ENCODE data around the gene MGAT4A. TPM values are rescaled to one million over a fixed set of nuclear protein-coding genes. Genes with fewer than 3 reads are reported as not detected.
A peak's percentile ranks its signal among the peaks of the same experiment; 100 is the strongest.
"Not testable (repeated sequence)": the region's sequence is repeated elsewhere in the genome, so short reads cannot be mapped to it uniquely, and the experiment has no call there.

The MGAT4A gene
- total RNA-seq, 1 donor from 2014 or later = 68.4 TPM

DNA sequence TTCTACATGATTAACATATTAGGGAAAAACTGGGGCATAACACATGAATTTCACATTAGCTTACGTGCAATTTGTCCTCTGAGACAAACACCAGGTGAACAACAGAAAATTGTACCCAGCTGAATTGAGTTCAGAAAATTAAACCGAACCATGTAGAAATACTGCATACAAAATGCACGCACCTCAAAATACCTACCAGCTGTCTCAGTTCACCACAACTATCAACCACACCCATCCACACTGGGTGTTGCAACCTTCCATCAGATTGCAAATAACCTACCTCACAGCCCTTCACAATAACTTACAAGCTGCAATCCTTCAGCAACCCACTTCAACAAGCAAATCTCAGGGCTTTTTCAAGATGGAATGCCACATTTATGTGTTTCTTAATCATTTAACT is 66.6 kb downstream of the MGAT4A start:
- no peak for DNase-seq (ENCODE audit: extremely low read depth, low read depth, low spot score)

DNA sequence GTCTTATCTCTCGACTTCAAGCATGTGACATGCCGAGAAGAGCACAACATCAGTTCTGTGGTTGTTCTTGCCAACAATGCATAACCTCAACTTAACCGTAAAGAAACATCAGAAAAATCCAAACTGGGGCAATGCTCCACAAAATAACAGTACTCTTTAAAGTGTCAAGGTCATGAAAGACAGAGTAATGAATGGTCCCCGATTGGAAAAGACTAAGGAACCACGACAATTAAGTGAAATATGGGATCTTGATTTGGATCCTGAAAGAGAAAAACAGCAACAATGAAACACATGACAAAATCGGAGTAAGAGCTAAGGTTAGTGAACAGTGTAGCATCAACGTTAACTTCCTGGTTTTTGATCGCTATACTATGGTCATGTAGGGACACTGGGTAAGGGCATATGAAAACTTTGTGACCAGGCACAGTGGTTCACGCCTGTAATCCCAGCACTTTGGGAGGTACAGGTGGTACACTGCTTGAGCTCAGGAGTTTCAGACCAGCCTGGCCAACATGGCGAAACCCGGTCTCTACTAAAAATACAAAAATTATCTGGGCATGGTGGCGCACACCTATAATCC is 67.3 kb downstream of the MGAT4A start:
- DNase-seq (ENCODE audit: extremely low read depth, low read depth, low spot score) = no peak

DNA sequence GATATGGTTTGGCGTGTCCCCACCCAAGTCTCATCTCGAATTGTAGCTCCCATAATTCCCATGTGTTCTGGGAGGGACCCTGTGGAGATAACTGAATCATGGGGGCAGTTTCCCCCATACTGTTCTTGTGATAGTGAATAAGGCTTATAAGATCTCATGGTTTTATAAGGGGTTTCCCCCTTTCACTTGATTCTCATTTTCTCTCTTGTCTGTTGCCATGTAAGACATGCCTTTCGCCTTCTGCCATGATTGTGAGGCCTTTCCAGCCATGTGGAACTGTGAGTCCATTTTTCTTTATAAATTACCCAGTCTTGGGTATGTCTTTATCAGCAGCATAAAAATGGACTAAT is 71.5 kb downstream of the MGAT4A start:
- not testable (repeated sequence) for DNase-seq (ENCODE audit: extremely low read depth, low read depth, low spot score)

DNA sequence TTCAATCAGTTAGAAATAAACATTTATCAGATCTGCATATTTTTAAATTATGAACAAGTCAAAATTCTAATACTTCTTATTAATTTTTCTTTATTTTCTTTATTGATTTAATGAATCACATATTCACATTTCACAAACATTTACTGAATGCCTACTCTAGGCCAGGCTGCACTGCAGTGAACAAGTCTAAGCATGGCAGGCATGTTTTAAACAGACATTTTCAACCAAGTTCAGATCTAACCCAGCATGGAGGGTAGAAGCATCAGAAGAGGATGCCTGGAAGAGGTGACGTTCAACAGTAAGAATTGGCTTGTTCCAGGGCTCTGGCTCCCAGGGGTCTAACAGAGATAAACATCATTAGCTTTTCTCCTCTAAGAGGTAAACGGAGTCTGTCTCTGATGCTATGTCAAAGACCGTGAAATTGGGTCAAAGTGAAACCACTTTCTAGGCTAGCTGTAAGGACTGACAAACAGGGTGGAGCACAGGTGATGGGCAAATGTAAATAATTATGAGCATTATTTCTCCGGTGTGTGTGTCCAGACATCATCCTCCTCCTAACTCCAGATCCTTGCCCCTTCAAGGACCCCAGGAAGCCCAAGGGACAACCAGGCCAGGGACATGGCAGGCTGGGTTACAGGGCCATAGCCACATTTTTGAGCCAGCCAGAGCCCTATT is 72.0 kb downstream of the MGAT4A start:
- no peak for DNase-seq (ENCODE audit: extremely low read depth, low read depth, low spot score)

DNA sequence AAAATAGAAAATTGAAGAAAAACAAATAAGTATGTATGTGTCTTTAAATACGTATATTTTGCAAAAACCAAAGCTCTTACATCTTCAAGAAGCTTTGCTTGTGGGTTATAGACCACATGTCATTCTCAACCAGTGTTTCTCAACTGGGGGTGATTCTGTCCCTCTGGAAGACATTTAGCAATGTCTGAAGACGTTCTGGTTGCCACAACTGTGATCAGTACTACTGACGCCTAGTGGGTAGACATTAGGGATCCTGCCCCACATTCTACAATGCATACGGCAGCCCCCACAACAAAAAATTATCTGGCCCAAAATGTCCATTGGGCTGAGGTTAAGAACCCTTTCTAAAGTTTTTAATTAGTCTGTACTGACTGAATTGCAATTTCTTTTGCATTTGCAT is 74.1 kb downstream of the MGAT4A start:
- no peak for DNase-seq (ENCODE audit: extremely low read depth, low read depth, low spot score)

DNA sequence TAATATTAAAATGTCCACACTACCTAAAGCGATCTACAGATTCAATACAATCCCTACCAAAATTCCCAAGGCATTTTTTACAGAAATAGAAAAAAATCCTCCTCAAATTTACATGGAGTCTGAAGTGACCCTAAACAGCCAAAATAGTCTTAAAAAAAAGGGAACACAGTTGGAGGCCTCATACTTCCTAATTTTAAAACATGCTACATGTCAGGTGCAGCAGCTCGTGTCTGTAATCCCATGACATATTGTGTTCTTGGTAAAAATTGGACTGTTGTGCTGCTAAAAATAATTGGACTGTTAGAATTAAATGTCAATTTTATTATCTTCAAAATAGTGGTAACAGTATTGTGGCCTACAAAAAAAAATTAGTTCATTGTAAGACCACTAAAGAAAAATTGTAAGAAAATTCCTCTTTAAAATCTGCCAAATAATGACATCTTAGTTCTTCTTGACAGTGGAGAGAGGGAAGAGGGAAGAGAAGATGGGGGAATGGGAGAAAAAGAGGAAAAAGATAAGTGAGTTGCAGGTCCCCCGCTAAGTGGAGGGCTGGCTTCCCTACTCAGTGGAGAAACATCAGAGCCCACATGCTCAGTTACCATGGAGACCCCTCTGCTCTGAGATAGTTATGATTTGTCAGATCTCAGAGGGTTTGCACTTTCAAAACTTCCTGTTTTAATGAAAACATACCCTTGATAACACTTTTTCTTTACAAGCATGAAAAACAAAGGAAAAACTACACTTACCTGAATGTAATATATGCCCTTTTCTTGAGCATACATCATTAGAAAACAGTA is 76.0 kb downstream of the MGAT4A start:
- DNase-seq (ENCODE audit: extremely low read depth, low read depth, low spot score) = no peak

DNA sequence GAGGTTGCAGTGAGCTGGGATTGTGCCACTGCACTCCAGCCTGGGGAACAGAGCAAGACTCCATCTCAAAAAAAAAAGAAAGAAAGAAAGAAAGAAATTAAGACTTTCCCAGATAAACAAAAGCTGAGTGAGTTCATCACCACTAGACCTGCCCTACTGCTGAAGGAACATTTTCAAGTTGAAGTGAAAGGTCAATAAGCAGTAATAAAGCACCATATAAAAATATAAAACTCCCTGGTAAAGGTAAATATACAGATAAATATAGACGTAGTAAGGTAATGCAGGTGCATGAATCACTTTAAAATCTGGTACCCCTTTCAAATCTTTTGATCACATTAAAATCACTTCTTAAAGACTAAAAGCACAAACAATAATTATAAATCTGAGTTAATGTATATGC is 79.9 kb downstream of the MGAT4A start:
- no peak for DNase-seq (ENCODE audit: extremely low read depth, low read depth, low spot score)

DNA sequence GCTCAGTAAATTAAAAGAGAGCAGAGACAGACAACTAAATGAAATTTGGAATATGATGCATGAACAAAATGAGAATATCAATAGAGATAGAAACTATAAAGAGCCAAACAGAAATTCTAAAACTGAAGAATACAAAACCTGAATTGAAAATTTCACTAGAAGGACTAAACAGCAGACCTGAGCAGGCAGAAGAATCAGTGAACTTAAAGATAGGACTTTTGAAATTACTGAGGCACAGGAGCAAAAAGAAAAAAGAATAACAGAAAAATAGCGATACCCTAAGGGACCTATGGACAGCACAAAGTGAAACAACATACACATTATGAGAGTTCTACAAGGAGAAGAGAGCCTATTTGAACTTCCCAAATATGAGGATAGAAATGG is 80.9 kb downstream of the MGAT4A start:
- DNase-seq (ENCODE audit: extremely low read depth, low read depth, low spot score) = no peak

DNA sequence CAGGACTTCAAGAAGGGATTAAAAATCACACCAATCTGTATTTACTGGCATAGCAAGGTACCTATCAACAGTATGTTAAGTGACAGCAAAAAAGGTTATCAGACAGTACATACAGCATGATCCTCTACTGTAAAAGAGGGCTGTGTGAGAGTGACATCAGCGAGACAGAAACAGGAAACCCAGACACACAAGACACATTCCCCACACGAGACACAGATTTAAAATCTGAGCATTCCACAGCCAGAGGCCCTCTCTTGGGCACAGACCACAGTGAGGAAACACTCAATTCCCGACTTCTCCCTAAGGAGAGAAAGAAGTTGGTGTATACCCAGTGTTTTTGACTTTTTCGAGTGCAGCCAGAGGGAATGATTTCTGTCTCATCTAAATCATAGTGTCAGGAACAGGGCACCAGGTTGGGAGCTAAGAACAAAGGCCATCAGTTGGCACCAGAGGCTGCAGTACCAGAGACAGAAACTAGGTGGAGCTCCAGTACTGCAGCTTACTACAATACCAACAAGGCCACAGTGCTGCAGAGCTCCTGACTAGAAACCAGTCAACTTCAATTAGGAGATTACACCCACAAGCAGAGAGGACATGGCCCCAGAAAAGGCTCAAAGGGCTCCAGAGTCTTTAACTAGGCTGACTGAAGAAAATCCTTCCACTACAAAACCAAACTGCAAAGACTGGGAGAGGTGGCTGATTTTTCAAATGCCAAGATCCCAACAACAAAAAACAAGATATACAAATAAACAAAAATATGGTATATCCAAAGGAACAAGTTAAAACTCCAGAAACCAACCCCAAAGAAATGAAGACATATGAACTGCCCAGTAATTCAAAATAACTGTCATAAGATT is 81.6 kb downstream of the MGAT4A start:
- peak; percentile 85 for DNase-seq (ENCODE audit: extremely low read depth, low read depth, low spot score)

DNA sequence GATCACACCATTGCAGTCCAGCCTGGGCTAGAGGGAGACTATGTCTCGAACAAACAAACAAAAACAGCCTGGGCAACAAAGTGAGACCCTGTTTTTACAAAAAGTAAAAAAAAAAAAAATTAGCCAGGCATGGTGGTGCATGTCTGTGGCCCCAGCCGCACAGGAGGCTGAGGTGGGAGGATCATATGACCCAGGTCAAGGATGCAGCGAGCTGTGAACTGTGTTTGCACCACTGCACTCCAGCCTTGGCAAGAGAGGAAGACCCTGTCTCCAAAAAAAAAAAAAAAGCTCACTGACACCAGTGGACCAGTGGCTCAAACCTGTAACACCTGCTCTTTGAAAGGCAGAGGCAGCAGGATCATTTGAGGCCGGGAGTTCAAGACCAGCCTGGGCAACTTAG is 82.5 kb downstream of the MGAT4A start:
- no peak for DNase-seq (ENCODE audit: extremely low read depth, low read depth, low spot score)

DNA sequence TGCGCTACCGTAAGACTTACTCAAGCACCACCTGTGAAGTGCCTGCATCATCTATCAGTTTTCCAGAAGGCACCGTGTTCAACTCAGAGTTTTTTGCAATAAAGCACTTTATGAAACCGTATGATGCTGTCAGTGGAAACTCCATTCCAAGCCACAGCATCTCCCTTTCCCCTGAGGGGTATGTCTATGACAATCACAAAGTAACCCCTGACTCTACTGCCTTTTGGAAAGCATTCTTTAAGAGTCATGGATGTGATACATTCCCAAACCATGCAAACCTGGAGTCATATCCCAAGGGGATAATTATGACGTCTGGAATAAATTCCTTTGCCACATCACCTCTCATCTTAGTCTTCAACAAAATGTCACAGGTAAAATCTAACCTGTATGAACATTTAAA is 83.3 kb downstream of the MGAT4A start:
- no peak for DNase-seq (ENCODE audit: extremely low read depth, low read depth, low spot score)

DNA sequence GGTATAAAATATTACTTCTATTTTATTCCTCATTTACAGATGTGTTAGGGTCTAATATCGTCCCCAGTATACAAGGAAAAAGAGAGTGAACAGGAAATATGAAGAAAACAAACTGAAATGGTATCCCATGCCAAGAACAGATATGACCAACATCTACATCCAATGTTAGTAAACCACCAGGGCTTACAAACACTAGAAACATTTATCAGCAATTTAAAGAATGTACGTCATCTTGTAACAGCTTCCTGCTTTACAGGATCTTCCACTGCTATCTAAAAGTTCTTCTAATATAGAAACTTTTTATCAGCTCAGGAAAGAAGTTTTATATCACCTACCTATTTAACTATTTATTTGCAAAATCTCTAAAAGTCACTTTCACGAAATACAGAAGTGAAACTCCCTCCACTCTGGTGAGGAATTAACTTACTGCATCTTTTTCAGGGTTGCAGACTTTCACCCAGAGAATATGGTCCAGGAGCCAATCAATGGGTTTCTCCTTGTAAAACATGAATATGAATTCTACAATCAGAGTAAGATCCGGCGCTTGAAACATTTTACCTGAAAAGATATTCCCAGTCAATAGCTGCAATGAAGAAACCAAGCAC is 87.3 kb downstream of the MGAT4A start:
- no peak for DNase-seq (ENCODE audit: extremely low read depth, low read depth, low spot score)

DNA sequence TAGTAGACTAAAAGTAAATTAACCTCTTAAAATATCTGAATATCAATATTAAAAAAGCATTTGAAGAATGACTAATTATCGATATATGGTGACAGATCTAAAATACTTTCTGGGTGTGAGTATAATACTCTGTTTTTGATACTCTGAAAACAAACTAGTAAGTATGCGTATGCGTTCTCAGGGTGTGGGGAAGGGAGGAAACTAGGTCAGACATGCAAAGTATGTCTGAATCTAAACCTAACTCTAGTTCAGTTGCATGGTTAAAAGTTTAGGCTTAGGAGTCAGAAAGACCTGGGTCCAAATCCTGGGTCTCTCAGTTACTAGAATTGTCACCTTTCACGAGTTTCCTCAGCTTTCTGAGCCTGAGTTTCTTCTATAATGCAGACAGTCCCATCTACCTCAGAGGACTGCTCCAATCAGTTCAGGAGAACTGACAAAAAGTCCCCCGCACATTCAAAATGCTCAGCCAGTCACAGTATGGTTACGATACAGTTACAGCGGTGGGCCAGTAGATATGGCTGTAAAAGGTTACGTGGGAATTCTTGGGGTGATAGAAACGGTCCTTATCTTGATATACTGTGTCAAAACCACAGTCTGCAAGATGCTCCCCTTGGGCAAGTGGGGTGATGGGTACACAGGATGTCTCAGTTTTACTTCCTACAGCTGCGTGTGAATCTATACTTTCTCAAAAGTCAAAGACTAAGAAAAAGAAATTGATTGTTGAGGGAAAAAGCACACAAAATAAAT is 93.4 kb downstream of the MGAT4A start:
- DNase-seq (ENCODE audit: extremely low read depth, low read depth, low spot score) = no peak

DNA sequence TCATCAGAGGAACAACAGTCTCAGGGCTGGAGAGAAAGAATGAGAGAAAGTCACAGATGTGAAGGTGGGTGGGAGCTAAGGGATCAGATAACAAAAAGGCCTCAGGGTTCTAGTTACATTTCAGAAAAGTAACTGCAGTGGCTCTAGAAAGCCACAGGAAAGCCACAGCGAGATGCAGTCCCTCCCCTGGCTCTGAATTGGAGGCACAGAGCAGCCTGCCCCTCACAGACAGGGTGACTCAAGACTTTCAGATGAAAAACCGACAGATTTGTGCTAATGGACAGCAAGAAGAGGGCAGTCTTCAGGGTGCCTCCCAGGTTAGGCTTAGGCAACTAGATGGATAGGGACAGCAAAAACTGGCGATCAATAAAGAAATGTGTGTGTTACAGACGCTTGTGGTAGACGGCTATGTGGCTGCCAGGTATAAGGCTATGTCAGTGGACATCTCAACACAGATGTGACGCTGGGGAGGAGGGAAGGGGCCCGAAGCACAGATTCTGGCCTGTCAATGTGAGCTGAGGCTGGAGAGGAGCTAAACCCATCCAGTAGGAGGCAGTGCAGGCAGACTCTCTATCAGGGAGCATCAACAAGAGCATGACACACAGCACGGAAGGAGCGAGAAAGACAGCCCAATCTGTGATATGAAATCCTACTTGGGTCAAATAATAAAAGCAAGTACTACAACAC is 96.4 kb downstream of the MGAT4A start:
- DNase-seq (ENCODE audit: extremely low read depth, low read depth, low spot score) = no peak

DNA sequence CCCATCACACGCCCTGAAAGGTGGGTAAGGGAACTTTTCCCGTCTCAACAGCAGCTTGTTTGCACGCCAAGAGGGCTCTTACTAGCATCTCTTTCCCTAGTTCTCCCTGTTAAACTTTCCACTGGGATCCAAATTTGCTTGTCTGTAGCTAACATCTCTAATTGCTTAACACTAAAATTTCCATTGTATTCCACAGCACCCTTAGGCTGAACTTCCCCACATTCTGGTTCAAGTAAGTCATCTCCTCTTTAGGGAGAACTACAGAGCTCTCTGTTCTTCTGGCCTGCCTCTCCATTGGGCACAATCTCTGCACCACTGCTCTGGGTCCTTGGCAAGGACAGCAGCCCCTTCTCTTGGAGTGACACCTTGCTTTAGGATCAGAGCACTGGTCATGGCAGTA is 98.6 kb downstream of the MGAT4A start:
- DNase-seq (ENCODE audit: extremely low read depth, low read depth, low spot score) = no peak

DNA sequence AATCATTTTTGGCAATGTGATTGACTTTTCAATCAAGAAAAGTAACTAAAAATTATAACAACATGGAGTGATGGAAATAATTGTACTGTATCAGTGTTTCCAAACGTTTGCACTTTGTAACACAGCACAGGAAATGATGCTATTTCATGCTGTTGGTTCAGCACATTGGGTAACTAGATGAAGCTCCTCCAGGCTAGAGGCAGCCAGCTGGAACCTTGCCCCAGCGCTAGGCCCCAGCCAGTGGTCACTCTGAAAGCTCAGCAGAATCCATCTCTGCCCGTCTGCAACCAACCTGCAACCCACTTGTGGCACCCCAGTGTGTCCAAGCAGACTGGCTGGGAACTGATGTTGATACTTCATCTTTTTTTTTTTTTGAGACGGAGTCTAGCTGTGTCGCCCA is 107.3 kb downstream of the MGAT4A start:
- DNase-seq (ENCODE audit: extremely low read depth, low read depth, low spot score) = no peak

DNA sequence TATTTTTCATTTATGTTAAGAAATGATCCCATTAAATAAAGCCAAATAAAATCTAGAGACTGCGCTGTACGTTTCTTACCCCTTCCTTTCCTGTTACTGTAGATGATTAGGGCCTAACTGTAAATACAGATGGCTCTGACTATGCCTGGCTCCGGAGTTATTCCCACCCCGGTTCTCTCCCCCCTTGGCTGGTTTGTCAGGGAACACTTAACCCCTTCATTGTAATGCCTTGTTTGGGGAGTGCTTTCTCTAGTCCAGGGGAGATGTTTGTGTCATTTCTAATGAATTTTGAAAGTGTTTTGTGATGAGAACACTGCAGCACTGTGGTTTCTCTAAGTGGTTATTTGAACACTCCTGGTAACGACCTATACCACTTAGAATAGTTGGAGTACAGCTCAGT is 113.8 kb downstream of the MGAT4A start:
- no peak for DNase-seq (ENCODE audit: extremely low read depth, low read depth, low spot score)

DNA sequence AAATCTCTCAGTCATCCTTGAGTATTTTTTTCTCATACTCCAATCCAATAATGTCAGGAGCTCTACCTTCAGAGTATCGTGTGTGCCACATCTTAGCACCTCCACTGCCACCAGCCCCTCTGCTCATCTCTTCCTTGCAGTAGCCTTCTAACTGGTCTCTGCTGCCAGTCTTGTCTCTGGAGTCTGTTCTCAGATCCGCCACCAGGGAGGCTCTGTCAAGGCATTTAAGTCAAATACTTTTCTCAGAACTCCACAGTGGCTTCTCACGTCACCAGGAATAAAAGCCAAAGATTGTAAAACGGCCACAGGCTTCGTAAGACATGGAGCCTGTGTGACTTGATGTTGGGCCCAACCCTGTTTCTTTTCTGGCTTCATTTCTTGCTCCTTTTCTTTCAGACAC is 115.5 kb downstream of the MGAT4A start:
- no peak for DNase-seq (ENCODE audit: extremely low read depth, low read depth, low spot score)

DNA sequence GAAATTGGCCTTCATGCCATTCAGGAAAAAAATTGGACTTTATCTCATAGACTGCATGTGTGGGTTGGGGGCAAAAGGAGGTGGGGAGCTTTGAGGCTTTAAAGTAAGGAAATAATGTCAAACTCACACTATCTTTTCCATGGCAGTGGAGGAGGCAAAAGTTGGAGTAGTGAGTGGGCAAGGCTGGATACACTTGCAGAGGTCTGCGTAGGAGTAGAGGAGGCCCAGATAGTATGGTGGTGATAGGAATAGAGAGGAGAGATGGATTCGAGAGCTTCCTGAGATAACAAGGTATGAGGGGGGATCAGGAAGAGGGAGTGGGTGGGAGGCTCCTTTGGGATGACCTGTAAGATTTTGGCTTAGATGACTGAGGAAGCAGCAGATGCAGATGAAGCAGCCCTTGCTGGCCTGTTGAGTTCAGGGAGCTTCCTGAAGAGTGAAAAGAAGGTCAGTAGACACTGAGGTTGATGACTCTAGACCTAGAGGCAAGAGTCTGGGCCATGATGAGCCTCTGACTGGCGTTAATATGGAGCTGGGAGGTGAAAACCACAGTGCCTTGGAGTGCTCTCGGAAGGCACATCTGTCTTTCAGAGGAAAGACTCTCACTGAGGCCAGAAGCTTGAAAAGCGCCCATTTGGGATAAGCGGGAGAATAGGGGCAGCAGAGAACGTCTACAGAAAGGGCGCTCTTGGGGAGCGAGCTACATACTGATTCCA is 116.8 kb downstream of the MGAT4A start:
- no peak for DNase-seq (ENCODE audit: extremely low read depth, low read depth, low spot score)

All from glomerular endothelial cell (primary cell).